Measurements from ENCODE around the gene DDTL.

Gene DDTL

DNA sequence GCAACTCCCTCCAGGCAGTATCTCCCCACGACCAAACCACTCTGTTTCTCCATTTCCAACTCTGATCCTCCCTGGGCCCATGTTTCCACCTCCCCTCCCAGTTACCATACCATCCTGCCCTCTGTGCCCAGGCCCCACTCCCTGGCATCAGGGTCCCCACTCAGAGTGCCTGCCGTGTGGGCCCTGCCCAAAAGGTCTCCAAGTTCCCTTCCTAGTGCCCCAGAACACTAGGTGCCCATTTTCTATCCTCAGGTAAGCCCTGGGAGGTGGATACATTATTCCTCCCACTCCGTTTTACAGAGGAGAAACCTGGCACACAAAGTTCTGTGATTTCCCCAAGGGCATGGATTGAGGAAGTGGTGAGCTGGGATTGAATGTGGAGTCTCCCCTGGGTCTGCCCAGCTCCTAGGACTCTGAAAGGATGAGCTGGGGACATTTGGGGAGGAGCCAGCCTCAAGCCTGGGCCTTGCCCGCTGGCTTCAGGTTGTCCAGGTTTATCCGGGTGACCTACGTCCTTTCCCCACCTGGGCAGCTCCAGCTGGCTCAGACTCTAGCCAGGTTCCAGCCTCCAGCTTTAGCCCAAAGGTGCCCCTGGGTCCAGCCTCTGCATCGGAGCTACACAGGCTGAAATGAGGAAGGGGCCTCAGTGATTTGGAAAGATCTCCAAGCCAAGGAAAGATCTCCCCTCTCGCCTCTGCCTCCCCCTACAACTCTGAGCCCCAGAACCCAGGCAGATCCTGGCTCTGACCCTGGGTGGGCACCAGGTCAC, 40.7 kb downstream of the DDTL start:
- DNase-seq: no peak

DNA sequence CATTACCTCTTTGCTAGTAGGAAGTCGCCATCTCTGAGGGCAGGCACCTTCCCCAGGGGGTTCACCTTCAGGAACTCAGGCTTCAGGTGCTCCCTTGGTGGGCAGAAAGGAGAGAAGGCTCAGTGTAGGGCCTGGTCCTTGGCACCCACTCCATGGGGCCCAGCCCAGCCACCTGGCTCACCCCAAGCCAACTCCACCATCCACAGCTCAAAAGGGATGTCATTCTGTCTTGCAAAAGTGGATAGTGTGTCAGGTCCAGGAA, 41.3 kb downstream of the DDTL start:
- DNase-seq: no peak

DNA sequence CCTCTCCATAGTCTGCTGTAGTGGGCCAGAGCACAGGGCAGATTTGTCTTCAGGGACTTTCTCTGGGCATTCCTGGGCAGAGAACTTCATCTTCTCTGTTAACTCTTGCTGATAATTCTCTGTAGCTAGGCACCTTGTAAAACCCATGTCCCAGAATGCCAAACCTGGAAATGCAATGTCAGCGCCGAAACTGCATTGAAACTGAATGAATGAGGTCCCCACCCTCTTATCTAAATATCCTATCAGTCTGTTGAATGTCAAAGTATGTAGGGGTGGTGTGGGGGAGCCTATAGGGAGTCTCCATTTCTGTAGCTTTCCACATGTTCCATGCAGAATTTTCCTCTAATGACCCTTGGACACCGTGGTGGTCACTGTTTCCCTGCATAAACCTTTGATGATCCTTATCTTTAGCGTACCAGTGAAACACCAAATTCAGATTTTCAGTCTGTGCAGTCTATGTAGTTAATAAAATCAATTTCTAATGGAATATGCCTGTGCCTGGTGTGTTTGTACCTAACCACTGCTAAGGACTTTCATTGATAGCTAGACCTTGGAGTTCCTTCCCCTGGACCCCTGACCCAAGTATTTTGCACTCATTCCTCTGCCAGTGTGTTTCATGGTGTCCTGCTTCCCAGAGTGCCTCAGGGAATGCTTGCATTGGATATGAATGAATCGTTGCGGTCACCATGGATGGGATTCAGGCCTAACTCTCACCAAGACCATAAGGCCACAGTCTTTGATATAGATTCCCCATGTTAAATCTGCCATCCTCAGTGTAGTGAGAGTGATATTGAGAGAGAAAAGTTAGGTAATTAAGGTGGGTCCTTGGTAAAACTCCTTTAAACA, 41.9 kb downstream of the DDTL start:
- DNase-seq: no peak

DNA sequence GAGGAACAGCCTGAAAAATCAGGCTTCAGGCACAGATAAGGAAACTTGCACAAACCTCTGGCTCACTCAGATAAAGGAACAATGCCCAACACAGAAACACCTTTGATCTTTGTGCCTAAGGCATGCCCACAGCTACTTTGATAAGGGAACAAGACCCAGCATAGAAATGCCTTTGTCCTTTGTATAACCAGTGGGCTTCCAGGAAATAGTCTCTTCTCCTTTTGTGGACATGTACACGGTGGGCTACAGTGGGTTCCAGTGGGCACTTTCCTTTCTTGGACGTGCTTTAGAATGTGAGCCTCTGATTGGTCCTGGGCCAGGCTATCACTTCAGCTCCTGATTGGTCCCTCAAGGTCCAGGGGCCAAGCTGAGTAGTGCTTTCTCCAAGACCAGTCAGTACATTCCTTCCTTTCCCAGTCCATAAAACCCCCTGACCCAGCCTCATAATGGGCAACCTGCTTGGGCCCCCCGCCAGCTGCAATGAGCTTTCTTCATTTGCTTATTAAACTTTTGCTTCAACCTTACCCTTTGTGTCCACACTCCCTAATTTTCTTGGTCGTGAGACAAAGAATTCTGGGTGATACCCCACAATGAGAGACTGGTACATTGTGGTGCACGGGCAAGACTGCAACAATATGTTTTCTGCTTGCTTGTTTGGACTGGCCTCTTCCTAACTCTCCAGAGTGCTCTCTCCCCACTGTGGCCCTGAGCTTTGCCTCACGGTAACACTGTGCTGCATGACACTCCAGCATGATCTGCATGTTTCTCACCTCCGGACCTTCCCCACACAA, 42.7 kb downstream of the DDTL start:
- no peak for DNase-seq

DNA sequence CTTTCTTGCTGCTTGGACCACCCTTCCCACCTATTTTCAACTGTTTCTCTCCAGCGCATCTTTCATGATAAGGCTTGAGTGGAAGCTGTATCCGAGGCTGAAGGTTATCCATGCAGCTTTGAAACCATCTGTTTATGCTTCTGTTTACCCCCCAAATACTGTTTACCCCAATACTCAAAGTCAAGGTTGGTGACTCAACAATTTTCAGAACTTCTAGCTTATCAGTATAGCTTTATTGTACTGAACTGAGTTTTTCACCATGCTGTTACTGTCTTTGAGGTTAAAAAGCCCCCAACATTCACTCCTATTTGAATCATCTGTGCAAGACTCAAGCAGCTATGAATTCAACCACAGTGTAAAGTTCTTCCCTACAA, 43.3 kb downstream of the DDTL start:
- DNase-seq: no peak

DNA sequence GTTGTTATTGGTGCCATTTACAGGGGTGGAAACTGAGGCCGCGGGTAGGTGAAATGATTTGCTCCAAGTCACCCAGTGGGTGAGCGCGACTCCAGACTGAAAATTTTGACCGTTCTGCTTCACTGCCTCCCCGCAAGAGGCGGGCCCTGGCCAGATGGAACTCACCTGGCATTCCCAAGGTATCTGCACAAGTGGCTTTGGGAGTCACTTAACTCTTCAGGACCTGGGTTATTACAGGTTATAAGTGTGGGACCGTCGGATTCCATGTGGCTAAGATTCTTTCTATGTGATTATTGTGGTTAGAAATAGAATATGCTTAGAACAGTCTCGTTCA, 45.0 kb downstream of the DDTL start:
- no peak for DNase-seq

DNA sequence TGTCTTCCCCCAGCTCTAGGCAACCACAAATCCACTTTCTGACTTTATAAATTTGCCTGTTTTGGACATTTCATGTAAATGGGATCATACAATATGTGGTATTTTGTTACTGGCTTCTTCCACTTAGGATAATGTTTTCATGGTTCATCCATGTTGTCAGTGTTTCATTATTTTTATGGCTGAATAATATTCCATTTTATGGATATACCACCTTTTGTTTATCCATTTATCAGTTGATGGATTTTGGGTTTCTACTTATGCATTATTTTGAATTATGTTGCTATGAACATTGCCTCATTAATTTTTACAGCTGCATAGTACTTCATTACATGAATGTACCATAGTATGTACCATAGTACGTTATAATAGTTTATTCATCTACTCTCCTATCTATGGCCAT, 49.5 kb downstream of the DDTL start:
- no peak for DNase-seq

DNA sequence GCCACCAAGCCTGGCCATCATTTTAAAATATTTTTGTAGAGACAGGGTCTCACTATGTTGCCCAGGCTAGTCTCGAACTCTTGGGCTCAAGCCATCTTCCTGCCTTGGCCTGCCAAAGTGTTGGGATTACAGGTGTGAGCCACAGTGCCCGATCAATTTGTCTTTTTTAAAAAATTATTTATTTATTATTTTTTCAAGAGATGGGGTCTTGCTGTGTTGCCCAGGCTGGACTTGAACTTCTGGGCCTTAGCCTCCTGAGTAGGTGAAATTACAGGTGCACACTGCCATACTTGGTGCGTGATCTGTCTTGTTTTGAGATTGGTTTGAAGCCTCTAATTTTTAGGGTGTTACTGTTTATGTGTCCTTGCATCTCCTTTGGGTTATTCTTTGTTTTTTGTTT, 54.6 kb downstream of the DDTL start:
- no peak for DNase-seq

Measured in activated CD4-positive, alpha-beta T cell treated with anti-CD3 and anti-CD28 coated beads for 48 hours (primary cell).